Mammary epithelial cell (primary cell): Measurements from ENCODE around the gene GALP.

ENCODE experiments used
- EZH2 ChIP-seq: IDR thresholded peaks from 2 replicates; pipeline ENCODE4 v1.6.1; 2012; ENCODE audit warnings: low read length, inconsistent platforms, borderline replicate concordance
- TF ChIP-seq, protein P1 (sequence below), 2 donors: IDR thresholded peaks in 1 of 2; conservative IDR thresholded peaks in 1 of 2; 2 replicates each; pipeline ENCODE4 v1.5.1; 2011 to 2012; ENCODE audit warnings: inconsistent platforms in 2 of 2, low read length in 2 of 2, mild to moderate bottlenecking in 2 of 2, control low read depth in 1 of 2, low read depth in 1 of 2; ENCODE audit not compliant: insufficient read depth in 1 of 2; ENCODE audit errors: extremely low read depth in 1 of 2

DNA sequence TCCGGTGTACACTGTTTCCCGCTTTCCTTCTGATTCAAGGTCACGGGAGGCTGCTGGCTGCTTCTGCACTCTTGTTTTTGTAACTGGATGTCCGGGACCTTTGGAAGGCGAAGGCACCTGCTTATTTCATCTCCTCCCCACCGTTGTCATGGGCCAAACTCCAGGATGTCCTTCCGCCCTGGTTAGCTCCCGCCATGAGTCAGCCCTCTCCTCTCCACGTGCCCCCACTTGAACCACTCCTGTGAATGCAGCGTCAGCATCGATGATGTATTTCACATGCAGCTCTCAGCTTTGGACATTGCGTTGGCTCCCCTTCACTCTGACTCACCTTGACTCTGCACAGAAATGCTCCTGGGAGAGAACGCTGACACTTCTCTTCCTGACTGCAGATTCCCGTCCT lies 5.5 kb upstream of the GALP start:
- TF ChIP-seq, protein P1, sequence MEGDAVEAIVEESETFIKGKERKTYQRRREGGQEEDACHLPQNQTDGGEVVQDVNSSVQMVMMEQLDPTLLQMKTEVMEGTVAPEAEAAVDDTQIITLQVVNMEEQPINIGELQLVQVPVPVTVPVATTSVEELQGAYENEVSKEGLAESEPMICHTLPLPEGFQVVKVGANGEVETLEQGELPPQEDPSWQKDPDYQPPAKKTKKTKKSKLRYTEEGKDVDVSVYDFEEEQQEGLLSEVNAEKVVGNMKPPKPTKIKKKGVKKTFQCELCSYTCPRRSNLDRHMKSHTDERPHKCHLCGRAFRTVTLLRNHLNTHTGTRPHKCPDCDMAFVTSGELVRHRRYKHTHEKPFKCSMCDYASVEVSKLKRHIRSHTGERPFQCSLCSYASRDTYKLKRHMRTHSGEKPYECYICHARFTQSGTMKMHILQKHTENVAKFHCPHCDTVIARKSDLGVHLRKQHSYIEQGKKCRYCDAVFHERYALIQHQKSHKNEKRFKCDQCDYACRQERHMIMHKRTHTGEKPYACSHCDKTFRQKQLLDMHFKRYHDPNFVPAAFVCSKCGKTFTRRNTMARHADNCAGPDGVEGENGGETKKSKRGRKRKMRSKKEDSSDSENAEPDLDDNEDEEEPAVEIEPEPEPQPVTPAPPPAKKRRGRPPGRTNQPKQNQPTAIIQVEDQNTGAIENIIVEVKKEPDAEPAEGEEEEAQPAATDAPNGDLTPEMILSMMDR (conservative IDR thresholded peaks at IDR 0.05 in 1 of 2, IDR thresholded peaks at IDR 0.05 in 1 of 2; ENCODE audit: extremely low read depth in 1 of 2, insufficient read depth in 1 of 2, low read depth in 1 of 2, low read length in 2 of 2) = no peak
- TF ChIP-seq EZH2 = no peak
